ENCODE results near the gene CLDN19.

GRCh38 chr1:42742617-42743316, 2.7 kb upstream of the CLDN19 start:
- TF ChIP-seq CTCF (IDR thresholded peaks at IDR 0.05) (no peak), POLR2A (IDR thresholded peaks at IDR 0.05) (no peak)

Measured in heart left ventricle (tissue), 13 donors.